GM23338 (cell line): Measurements from ENCODE around the gene BCAS3. TPM values are rescaled to one million over a fixed set of nuclear protein-coding genes. Genes with fewer than 3 reads are reported as not detected.

Experiments used
- ATAC-seq: fragments of 200-7000 bp; cut with Tn5 transposase; 3 replicates; pipeline ENCODE4 v1.9.1; 2020
- DNase-seq: peaks from one replicate; pipeline ENCODE4 v3.0.0-alpha.2; 2015; ENCODE audit warnings: low spot score
- H2AFZ ChIP-seq: fragments of 200-600 bp; sonication (generic); 2 replicates; pipeline ENCODE4 v1.8.0; 2016; ENCODE audit warnings: antibody characterized with exemption, mild to moderate bottlenecking, moderate library complexity
- H3F3A ChIP-seq: fragments of 200-600 bp; sonication (generic); replicated peaks from 2 replicates; pipeline ENCODE4 v1.8.0; 2017; ENCODE audit warnings: antibody characterized with exemption, mixed run types, low read depth
- H3K27ac ChIP-seq: fragments of 200-600 bp; sonication (generic); 2 replicates; pipeline ENCODE4 v1.6.1; 2016; ENCODE audit warnings: low read depth
- H3K27me3 ChIP-seq: fragments of 200-600 bp; sonication (generic); 2 replicates; pipeline ENCODE4 v1.8.0; 2016; ENCODE audit warnings: mild to moderate bottlenecking, mixed run types, moderate library complexity; ENCODE audit not compliant: insufficient read depth
- H3K36me3 ChIP-seq: fragments of 200-600 bp; sonication (generic); 2 replicates; pipeline ENCODE4 v1.8.0; 2016; ENCODE audit warnings: mild to moderate bottlenecking; ENCODE audit not compliant: insufficient read depth
- H3K4me1 ChIP-seq: fragments of 200-600 bp; sonication (generic); 2 replicates; pipeline ENCODE4 v1.8.0; 2016; ENCODE audit warnings: mild to moderate bottlenecking, moderate library complexity; ENCODE audit not compliant: insufficient read depth
- H3K4me2 ChIP-seq: fragments of 200-600 bp; sonication (generic); 2 replicates; pipeline ENCODE4 v1.7.1; 2017; ENCODE audit warnings: mixed run types
- H3K4me3 ChIP-seq: fragments of 200-600 bp; sonication (generic); 2 replicates; pipeline ENCODE4 v1.6.1; 2016; ENCODE audit warnings: mixed run types
- H3K79me2 ChIP-seq: fragments of 200-600 bp; sonication (generic); replicated peaks from 2 replicates; pipeline ENCODE4 v1.8.0; 2017; ENCODE audit warnings: mild to moderate bottlenecking; ENCODE audit not compliant: insufficient read depth
- H3K9me2 ChIP-seq: fragments of 200-600 bp; sonication (generic); 2 replicates; pipeline ENCODE4 v1.8.0; 2017; ENCODE audit not compliant: insufficient read depth
- H4K20me1 ChIP-seq: fragments of 200-600 bp; sonication (generic); replicated peaks from 2 replicates; pipeline ENCODE4 v1.8.0; 2017; ENCODE audit warnings: mild to moderate bottlenecking; ENCODE audit not compliant: insufficient read depth
- H3K27ac Mint-ChIP-seq: 2 replicates; pipeline ENCODE4 v1.8.0; 2020; ENCODE audit warnings: inconsistent platforms, mild to moderate bottlenecking, moderate library complexity, mixed read lengths
- H3K27me3 Mint-ChIP-seq: 3 replicates; pipeline ENCODE4 v1.8.0; 2022; ENCODE audit warnings: low read depth, mild to moderate bottlenecking, moderate library complexity, mixed read lengths, inconsistent platforms; ENCODE audit not compliant: insufficient read depth, poor library complexity
- H3K36me3 Mint-ChIP-seq: 3 replicates; pipeline ENCODE4 v1.8.0; 2021; ENCODE audit warnings: low read depth, mild to moderate bottlenecking, inconsistent platforms, moderate library complexity, mixed read lengths
- H3K4me1 Mint-ChIP-seq: 3 replicates; pipeline ENCODE4 v1.8.0; 2020; ENCODE audit warnings: mild to moderate bottlenecking, inconsistent platforms, mixed read lengths
- H3K4me3 Mint-ChIP-seq: 3 replicates; pipeline ENCODE4 v1.8.0; 2021; ENCODE audit warnings: moderate library complexity, mild to moderate bottlenecking, inconsistent platforms, mixed read lengths
- H3K9me3 Mint-ChIP-seq: 3 replicates; pipeline ENCODE4 v1.8.0; 2020; ENCODE audit warnings: moderate library complexity, mild to moderate bottlenecking, inconsistent platforms, mixed read lengths
- CREB1 ChIP-seq: fragments of 250-450 bp; sonication (Bioruptor Pico); IDR thresholded peaks from 2 replicates; pipeline ENCODE4 v1.5.0; 2020; ENCODE audit warnings: low read depth, mild to moderate bottlenecking, moderate library complexity
- EZH2 ChIP-seq: fragments of 200-600 bp; sonication (generic); IDR thresholded peaks from one replicate; pipeline ENCODE4 v1.8.0; 2017; ENCODE audit warnings: antibody characterized with exemption, mild to moderate bottlenecking, low read depth; ENCODE audit not compliant: unreplicated experiment
- EZH2phosphoT487 ChIP-seq: fragments of 200-600 bp; sonication (generic); IDR thresholded peaks from one replicate; pipeline ENCODE4 v1.8.1; 2018; ENCODE audit warnings: antibody characterized with exemption; ENCODE audit not compliant: unreplicated experiment
- JUNB ChIP-seq: IDR thresholded peaks from one replicate; pipeline ENCODE4 v1.6.1; 2016; ENCODE audit warnings: antibody characterized with exemption; ENCODE audit not compliant: unreplicated experiment
- NANOG ChIP-seq: IDR thresholded peaks from 2 replicates; pipeline ENCODE4 v1.6.1; 2016; ENCODE audit warnings: antibody characterized with exemption, borderline replicate concordance
- POLR2AphosphoS5 ChIP-seq: IDR thresholded peaks from 2 replicates; pipeline ENCODE4 v1.6.1; 2016; ENCODE audit warnings: antibody characterized with exemption, low read depth
- STAT1 ChIP-seq: IDR thresholded peaks from one replicate; pipeline ENCODE4 v1.6.1; 2016; ENCODE audit warnings: antibody characterized with exemption; ENCODE audit not compliant: unreplicated experiment
- ZNF114 ChIP-seq: fragments of 250-450 bp; sonication (Bioruptor Pico); IDR thresholded peaks from 2 replicates; pipeline ENCODE4 v1.5.0; 2020; ENCODE audit warnings: mild to moderate bottlenecking, moderate library complexity
- ZNF331 ChIP-seq: fragments of 250-450 bp; sonication (Bioruptor Pico); IDR thresholded peaks from 2 replicates; pipeline ENCODE4 v1.5.0; 2020; ENCODE audit warnings: low read depth, mild to moderate bottlenecking, moderate library complexity
- polyA plus RNA-seq: library from polyadenylated mRNA; unstranded; fragments of >200 nt; fragmentation: Nextera tagmentation; extraction: Ambion mirVana; gene quantifications from 2 replicates; pipeline ENCODE4 v1.2.1, GENCODE V29; 2016
- total RNA-seq: library from RNA; depleted of rRNA; stranded (reverse); fragments of >200 nt; shearing (Covaris generic); gene quantifications from 2 replicates; pipeline ENCODE4 v1.2.3, GENCODE V29; 2014
- TF ChIP-seq, protein P1 (sequence below): fragments of 250-450 bp; sonication (Bioruptor Pico); IDR thresholded peaks from 2 replicates; pipeline ENCODE4 v1.5.0; 2020; ENCODE audit warnings: mild to moderate bottlenecking, moderate library complexity
- TF ChIP-seq, protein P2 (sequence below): IDR thresholded peaks from one replicate; pipeline ENCODE4 v1.6.1; 2018; ENCODE audit warnings: antibody characterized with exemption; ENCODE audit not compliant: unreplicated experiment
- TF ChIP-seq, protein P3 (sequence below): IDR thresholded peaks from 2 replicates; pipeline ENCODE4 v1.6.1; 2016; ENCODE audit warnings: antibody characterized with exemption
- TF ChIP-seq, protein P4 (sequence below), 2 experiments: fragments of 200-600 bp in 1 of 2; sonication (generic) in 1 of 2; conservative IDR thresholded peaks; 2 replicates each; pipeline versions ENCODE4 v1.5.1 to v1.6.1; 2016 to 2017; ENCODE audit warnings: antibody characterized with exemption in 2 of 2, low read depth in 2 of 2, mild to moderate bottlenecking in 2 of 2, moderate library complexity in 1 of 2

BCAS3 gene
- total and polyA plus RNA-seq, 2 experiments from 2014 or later, result 8.2 to 28.0 TPM

DNA sequence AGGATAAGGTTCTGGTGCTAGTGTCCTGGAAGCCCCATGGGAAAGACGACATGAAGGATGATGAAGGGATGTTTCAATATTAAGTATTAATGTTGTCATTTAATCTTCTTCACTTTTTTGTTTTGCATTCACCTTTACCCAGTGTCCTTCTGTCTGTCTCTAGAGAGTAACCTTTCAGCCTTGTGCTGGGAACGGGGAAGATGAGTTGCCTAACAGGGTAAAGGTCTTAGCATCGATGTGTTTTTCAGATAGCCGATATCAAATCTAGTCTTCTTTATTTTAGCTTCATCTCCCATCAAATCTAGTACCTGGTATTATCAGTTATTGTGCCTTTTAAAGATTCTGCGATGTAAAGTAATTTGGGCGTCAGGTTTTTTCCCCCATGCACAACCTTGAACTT lies 125.4 kb downstream of the BCAS3 start:
- no peak overlapping the region for H3K4me2 ChIP-seq
- no peaks in the 10 kb centered on the region for H3K9me2 ChIP-seq
- no peak overlapping the region for H3K27ac ChIP-seq
- TF ChIP-seq, protein P1, sequence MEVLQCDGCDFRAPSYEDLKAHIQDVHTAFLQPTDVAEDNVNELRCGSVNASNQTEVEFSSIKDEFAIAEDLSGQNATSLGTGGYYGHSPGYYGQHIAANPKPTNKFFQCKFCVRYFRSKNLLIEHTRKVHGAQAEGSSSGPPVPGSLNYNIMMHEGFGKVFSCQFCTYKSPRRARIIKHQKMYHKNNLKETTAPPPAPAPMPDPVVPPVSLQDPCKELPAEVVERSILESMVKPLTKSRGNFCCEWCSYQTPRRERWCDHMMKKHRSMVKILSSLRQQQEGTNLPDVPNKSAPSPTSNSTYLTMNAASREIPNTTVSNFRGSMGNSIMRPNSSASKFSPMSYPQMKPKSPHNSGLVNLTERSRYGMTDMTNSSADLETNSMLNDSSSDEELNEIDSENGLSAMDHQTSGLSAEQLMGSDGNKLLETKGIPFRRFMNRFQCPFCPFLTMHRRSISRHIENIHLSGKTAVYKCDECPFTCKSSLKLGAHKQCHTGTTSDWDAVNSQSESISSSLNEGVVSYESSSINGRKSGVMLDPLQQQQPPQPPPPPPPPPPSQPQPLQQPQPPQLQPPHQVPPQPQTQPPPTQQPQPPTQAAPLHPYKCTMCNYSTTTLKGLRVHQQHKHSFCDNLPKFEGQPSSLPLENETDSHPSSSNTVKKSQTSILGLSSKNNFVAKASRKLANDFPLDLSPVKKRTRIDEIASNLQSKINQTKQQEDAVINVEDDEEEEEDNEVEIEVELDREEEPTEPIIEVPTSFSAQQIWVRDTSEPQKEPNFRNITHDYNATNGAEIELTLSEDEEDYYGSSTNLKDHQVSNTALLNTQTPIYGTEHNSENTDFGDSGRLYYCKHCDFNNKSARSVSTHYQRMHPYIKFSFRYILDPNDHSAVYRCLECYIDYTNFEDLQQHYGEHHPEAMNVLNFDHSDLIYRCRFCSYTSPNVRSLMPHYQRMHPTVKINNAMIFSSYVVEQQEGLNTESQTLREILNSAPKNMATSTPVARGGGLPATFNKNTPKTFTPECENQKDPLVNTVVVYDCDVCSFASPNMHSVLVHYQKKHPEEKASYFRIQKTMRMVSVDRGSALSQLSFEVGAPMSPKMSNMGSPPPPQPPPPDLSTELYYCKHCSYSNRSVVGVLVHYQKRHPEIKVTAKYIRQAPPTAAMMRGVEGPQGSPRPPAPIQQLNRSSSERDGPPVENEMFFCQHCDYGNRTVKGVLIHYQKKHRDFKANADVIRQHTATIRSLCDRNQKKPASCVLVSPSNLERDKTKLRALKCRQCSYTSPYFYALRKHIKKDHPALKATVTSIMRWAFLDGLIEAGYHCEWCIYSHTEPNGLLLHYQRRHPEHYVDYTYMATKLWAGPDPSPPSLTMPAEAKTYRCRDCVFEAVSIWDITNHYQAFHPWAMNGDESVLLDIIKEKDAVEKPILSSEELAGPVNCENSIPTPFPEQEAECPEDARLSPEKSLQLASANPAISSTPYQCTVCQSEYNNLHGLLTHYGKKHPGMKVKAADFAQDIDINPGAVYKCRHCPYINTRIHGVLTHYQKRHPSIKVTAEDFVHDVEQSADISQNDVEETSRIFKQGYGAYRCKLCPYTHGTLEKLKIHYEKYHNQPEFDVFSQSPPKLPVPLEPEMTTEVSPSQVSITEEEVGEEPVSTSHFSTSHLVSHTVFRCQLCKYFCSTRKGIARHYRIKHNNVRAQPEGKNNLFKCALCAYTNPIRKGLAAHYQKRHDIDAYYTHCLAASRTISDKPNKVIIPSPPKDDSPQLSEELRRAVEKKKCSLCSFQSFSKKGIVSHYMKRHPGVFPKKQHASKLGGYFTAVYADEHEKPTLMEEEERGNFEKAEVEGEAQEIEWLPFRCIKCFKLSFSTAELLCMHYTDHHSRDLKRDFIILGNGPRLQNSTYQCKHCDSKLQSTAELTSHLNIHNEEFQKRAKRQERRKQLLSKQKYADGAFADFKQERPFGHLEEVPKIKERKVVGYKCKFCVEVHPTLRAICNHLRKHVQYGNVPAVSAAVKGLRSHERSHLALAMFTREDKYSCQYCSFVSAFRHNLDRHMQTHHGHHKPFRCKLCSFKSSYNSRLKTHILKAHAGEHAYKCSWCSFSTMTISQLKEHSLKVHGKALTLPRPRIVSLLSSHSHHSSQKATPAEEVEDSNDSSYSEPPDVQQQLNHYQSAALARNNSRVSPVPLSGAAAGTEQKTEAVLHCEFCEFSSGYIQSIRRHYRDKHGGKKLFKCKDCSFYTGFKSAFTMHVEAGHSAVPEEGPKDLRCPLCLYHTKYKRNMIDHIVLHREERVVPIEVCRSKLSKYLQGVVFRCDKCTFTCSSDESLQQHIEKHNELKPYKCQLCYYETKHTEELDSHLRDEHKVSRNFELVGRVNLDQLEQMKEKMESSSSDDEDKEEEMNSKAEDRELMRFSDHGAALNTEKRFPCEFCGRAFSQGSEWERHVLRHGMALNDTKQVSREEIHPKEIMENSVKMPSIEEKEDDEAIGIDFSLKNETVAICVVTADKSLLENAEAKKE (CRISPR knock-in tag), result no peak
- TF ChIP-seq CREB1 (CRISPR knock-in tag), result no peak
- no peak for TF ChIP-seq EZH2phosphoT487
- TF ChIP-seq, protein P2, sequence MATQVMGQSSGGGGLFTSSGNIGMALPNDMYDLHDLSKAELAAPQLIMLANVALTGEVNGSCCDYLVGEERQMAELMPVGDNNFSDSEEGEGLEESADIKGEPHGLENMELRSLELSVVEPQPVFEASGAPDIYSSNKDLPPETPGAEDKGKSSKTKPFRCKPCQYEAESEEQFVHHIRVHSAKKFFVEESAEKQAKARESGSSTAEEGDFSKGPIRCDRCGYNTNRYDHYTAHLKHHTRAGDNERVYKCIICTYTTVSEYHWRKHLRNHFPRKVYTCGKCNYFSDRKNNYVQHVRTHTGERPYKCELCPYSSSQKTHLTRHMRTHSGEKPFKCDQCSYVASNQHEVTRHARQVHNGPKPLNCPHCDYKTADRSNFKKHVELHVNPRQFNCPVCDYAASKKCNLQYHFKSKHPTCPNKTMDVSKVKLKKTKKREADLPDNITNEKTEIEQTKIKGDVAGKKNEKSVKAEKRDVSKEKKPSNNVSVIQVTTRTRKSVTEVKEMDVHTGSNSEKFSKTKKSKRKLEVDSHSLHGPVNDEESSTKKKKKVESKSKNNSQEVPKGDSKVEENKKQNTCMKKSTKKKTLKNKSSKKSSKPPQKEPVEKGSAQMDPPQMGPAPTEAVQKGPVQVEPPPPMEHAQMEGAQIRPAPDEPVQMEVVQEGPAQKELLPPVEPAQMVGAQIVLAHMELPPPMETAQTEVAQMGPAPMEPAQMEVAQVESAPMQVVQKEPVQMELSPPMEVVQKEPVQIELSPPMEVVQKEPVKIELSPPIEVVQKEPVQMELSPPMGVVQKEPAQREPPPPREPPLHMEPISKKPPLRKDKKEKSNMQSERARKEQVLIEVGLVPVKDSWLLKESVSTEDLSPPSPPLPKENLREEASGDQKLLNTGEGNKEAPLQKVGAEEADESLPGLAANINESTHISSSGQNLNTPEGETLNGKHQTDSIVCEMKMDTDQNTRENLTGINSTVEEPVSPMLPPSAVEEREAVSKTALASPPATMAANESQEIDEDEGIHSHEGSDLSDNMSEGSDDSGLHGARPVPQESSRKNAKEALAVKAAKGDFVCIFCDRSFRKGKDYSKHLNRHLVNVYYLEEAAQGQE, result no peak
- TF ChIP-seq EZH2, result no peak
- TF ChIP-seq, protein P3, sequence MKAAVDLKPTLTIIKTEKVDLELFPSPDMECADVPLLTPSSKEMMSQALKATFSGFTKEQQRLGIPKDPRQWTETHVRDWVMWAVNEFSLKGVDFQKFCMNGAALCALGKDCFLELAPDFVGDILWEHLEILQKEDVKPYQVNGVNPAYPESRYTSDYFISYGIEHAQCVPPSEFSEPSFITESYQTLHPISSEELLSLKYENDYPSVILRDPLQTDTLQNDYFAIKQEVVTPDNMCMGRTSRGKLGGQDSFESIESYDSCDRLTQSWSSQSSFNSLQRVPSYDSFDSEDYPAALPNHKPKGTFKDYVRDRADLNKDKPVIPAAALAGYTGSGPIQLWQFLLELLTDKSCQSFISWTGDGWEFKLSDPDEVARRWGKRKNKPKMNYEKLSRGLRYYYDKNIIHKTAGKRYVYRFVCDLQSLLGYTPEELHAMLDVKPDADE, result no peak
- no peak for TF ChIP-seq ZNF114
- TF ChIP-seq POLR2AphosphoS5, result no peak
- no peak for TF ChIP-seq STAT1
- TF ChIP-seq ZNF331 (CRISPR knock-in tag), result no peak
- TF ChIP-seq, protein P4, sequence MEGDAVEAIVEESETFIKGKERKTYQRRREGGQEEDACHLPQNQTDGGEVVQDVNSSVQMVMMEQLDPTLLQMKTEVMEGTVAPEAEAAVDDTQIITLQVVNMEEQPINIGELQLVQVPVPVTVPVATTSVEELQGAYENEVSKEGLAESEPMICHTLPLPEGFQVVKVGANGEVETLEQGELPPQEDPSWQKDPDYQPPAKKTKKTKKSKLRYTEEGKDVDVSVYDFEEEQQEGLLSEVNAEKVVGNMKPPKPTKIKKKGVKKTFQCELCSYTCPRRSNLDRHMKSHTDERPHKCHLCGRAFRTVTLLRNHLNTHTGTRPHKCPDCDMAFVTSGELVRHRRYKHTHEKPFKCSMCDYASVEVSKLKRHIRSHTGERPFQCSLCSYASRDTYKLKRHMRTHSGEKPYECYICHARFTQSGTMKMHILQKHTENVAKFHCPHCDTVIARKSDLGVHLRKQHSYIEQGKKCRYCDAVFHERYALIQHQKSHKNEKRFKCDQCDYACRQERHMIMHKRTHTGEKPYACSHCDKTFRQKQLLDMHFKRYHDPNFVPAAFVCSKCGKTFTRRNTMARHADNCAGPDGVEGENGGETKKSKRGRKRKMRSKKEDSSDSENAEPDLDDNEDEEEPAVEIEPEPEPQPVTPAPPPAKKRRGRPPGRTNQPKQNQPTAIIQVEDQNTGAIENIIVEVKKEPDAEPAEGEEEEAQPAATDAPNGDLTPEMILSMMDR (conservative IDR thresholded peaks at IDR 0.05; ENCODE audit: low read depth in 2 of 2), result no peak
- TF ChIP-seq JUNB, result no peak
- TF ChIP-seq NANOG, result no peak
- Mint-ChIP-seq H3K9me3 (no peaks in the 10 kb centered on the region), H3K4me3 (no peak overlapping the region), H3K4me1 (peaks cover 5% of the 10 kb centered on the region; the same call in 2 of the 3 replicates), H3K27me3 (no peaks in the 10 kb centered on the region), H3K36me3 (no peaks in the 10 kb centered on the region), H3K27ac (no peak overlapping the region)
- DNase-seq (no peak), ATAC-seq (no peak)
- no peaks in the 10 kb centered on the region for H3K4me1 ChIP-seq
- no peaks in the 10 kb centered on the region for H3K27me3 ChIP-seq
- H3K36me3 ChIP-seq, result no peaks in the 10 kb centered on the region
- no peaks in the 10 kb centered on the region for H3F3A ChIP-seq
- no peak overlapping the region for H2AFZ ChIP-seq
- H3K4me3 ChIP-seq, result no peak overlapping the region
- H4K20me1 ChIP-seq, result no peaks in the 10 kb centered on the region
- H3K79me2 ChIP-seq, result no peaks in the 10 kb centered on the region
